ENCODE results near the gene TPRN.

Gene TPRN

DNA sequence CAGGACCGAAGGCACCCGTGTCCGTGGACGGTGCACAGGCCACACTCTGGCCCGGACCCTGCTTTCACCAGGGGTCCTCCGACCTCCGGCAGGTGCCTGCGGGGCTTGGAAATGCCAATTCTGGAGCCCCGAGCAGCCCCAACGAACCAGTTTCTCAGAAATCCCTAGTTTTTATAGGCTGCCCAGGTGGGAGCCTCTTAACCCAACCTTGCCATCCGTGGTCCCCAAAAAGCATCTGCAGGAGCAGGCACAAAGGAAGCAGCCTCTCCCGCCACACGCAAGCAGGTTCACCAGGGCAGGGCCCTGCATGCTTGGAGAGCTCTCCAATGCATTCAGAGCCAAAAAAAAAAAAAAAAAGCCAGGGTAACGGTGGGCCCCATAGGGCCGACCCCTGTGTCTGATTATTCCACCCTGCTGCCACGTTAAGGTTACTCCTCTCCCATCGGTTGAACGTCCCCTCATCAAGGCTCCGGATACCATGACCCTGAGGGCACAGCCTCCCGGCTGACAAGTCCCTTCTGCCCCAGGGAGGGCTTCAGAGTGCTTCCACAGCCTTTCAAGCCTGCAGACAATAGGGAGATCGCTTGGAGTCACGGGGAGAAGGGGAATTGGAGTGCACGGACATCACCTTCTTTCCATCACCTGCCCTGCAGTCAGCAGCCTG is 796 bp upstream of the TPRN start:
- Histone ChIP-seq H2AFZ (ENCODE audit: low read depth, low read length) (no peak overlapping the region), H3K9me3 (ENCODE audit: low read length) (no peaks in the 10 kb centered on the region), H3K36me3 (ENCODE audit: insufficient read depth, low read length) (no peaks in the 10 kb centered on the region), H3K27me3 (ENCODE audit: insufficient read depth, low read length) (no peaks in the 10 kb centered on the region), H3K4me3 (ENCODE audit: low read length) (peak overlapping the region; percentile 84), H3K4me1 (ENCODE audit: insufficient read depth, low read length) (peaks cover 47% of the 10 kb centered on the region)

- Histone ChIP-seq H3K4me3 (ENCODE audit: low read length) (peak overlapping the region; percentile 39), H3K4me1 (ENCODE audit: insufficient read depth, low read length) (peaks cover 42% of the 10 kb centered on the region), H3K27me3 (ENCODE audit: insufficient read depth, low read length) (no peaks in the 10 kb centered on the region)
These were observed 975 bp downstream of the TPRN start for GRCh38 chr9:137199411-137200121.

DNA sequence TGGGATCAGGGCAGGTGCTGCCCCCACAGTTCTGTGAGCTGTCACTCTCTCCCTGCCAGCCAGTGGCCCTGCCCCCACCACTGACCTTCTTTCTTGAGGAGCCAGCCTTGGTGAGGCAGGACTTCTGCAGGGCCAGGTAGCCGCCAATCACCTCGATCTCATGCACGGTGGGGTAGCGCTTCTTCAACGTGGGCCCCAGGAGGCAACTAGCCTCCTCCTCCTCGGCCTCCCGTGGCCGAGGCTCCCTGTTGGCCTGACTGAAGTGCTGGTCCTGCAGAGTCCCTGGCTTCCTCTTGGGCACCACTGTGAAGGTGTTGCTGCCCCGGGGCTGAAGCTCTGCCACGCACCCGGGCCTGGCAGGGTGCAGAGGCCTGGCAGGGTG is 1.6 kb downstream of the TPRN start:
- Histone ChIP-seq H3K27me3 (ENCODE audit: insufficient read depth, low read length) (no peaks in the 10 kb centered on the region), H2AFZ (ENCODE audit: low read depth, low read length) (no peak overlapping the region), H3K4me1 (ENCODE audit: insufficient read depth, low read length) (peaks cover 41% of the 10 kb centered on the region), H3K36me3 (ENCODE audit: insufficient read depth, low read length) (no peaks in the 10 kb centered on the region), H3K4me3 (ENCODE audit: low read length) (no peak overlapping the region), H3K9me3 (ENCODE audit: low read length) (no peaks in the 10 kb centered on the region)

More at GRCh38 chr9:137199411-137200121, 975 bp downstream of the TPRN start:
- no peaks in the 10 kb centered on the region for H3K9me3 ChIP-seq (ENCODE audit: low read length)
- H2AFZ ChIP-seq (ENCODE audit: low read depth, low read length) = no peak overlapping the region
- H3K36me3 ChIP-seq (ENCODE audit: insufficient read depth, low read length) = no peaks in the 10 kb centered on the region

DNA sequence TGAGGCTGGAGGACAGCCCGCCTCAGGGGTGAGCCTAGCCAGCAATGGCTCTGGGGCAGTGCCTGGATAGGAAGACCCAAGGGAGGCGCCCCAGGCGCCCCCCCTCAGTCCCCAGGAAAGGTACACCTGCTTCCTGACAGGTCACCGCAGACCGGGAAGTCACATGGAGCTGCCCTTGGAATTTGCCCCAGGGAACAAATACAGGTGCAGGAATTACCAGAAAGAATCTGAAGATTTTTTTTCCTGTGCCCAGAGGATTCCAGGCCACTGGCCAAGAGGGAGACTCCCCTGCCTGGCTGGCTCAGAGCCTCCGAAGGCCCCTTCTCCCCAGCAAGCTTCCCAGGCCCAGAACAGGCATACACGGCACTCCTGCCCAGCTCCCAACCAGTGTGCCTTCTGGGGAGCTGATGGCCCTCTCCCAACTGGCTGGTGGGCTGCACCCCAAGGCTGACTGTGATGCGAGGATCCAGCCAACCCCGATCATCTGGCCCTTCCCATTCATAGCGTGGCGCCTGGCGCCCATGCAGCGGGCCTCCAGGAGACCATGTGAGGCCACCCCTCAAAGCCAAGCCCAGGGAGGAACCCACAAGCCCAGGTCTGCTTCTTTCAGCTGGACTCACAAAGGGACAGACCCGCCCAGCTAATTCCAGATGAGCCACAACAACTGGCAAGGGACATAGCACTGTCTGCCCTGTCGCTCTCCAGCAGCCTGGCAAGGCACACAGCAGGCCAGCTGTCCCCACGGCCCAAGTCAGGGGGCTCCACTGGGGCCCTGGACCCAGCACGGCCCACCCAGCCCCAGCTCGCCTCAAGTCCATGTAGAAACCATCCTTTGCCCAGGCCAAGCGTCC is 2.3 kb downstream of the TPRN start:
- H3K4me1 ChIP-seq (ENCODE audit: insufficient read depth, low read length) = peaks cover 40% of the 10 kb centered on the region
- no peak overlapping the region for H2AFZ ChIP-seq (ENCODE audit: low read depth, low read length)
- no peak overlapping the region for H3K4me3 ChIP-seq (ENCODE audit: low read length)

DNA sequence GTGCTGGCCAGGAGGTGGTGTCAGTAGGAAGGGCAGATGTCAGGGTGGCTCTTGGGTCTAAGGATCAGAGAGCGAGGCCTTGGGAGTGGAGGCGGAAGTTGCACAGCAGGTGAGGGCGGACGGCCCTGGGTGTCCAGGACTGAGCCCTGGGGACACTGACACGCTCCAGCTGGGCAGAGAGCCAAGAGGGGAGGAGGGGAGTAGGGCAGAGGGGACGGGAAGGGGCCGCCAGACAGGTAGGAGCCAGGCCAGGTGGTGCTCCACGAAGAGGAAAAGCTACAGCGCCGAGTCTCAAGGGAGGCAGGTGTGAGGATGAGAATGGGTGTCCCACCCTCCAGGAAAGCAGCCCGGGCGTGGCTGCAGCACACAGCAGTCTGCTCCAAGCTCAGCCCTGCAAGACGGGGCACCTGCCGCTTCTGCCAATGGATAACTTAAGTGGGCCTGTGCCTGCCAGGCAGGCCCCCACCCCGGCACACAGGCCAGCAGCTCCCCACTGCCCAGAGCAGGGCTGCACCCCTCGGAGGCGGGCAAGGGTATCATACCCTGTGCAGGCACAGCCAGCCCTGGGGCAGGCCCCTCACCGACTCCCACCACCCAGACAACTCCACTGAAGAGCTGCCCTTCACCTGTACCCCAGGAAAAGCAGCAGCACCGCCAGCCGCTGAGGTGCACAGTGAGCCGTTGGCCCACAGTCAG is 4.9 kb downstream of the TPRN start:
- H3K27me3 ChIP-seq (ENCODE audit: insufficient read depth, low read length) = no peaks in the 10 kb centered on the region
- peaks cover 24% of the 10 kb centered on the region for H3K4me1 ChIP-seq (ENCODE audit: insufficient read depth, low read length)
- H3K36me3 ChIP-seq (ENCODE audit: insufficient read depth, low read length) = peaks cover 15% of the 10 kb centered on the region
- H3K9me3 ChIP-seq (ENCODE audit: low read length) = no peaks in the 10 kb centered on the region
- H2AFZ ChIP-seq (ENCODE audit: low read depth, low read length) = no peak overlapping the region
- no peak overlapping the region for H3K4me3 ChIP-seq (ENCODE audit: low read length)

More for the DNA sequence above, 2.3 kb downstream of the TPRN start:
- Histone ChIP-seq H3K27me3 (ENCODE audit: insufficient read depth, low read length) (no peaks in the 10 kb centered on the region), H3K9me3 (ENCODE audit: low read length) (no peaks in the 10 kb centered on the region), H3K36me3 (ENCODE audit: insufficient read depth, low read length) (no peaks in the 10 kb centered on the region)

- Histone ChIP-seq H3K4me1 (ENCODE audit: insufficient read depth, low read length) (peaks cover 27% of the 10 kb centered on the region), H2AFZ (ENCODE audit: low read depth, low read length) (no peak overlapping the region), H3K4me3 (ENCODE audit: low read length) (no peak overlapping the region), H3K27me3 (ENCODE audit: insufficient read depth, low read length) (no peaks in the 10 kb centered on the region), H3K36me3 (ENCODE audit: insufficient read depth, low read length) (peaks cover 15% of the 10 kb centered on the region), H3K9me3 (ENCODE audit: low read length) (no peaks in the 10 kb centered on the region)
These were observed 5.6 kb downstream of the TPRN start for GRCh38 chr9:137194909-137195308.

DNA sequence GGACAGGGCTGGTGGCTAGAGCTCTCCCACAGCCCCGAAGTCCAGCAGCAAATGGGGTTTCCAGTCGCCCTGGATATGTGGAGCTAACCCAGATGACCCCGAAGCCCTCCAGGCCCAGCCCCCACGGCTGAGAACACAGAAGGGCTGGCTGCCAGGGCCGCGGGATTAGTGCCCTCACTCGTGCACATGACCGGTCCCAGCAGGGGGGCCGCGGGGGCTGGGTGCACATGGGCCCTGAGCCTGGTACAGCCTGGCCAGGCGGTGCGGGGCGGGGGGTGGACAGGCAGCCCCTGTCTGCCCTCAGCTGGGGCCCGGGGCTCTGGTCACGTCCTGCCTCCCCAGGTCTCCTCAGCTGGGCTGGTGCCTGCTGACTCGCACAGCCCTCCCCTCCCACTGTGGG is 6.2 kb downstream of the TPRN start:
- Histone ChIP-seq H3K4me1 (ENCODE audit: insufficient read depth, low read length) (peaks cover 29% of the 10 kb centered on the region), H3K4me3 (ENCODE audit: low read length) (no peak overlapping the region), H2AFZ (ENCODE audit: low read depth, low read length) (no peak overlapping the region), H3K27me3 (ENCODE audit: insufficient read depth, low read length) (no peaks in the 10 kb centered on the region), H3K36me3 (ENCODE audit: insufficient read depth, low read length) (peaks cover 15% of the 10 kb centered on the region), H3K9me3 (ENCODE audit: low read length) (no peaks in the 10 kb centered on the region)

- Histone ChIP-seq H3K9me3 (ENCODE audit: low read length) (no peaks in the 10 kb centered on the region), H3K27me3 (ENCODE audit: insufficient read depth, low read length) (no peaks in the 10 kb centered on the region), H3K4me1 (ENCODE audit: insufficient read depth, low read length) (peaks cover 27% of the 10 kb centered on the region), H3K36me3 (ENCODE audit: insufficient read depth, low read length) (peaks cover 15% of the 10 kb centered on the region), H3K4me3 (ENCODE audit: low read length) (no peak overlapping the region), H2AFZ (ENCODE audit: low read depth, low read length) (no peak overlapping the region)
These were observed 6.8 kb downstream of the TPRN start for GRCh38 chr9:137193771-137194170.

DNA sequence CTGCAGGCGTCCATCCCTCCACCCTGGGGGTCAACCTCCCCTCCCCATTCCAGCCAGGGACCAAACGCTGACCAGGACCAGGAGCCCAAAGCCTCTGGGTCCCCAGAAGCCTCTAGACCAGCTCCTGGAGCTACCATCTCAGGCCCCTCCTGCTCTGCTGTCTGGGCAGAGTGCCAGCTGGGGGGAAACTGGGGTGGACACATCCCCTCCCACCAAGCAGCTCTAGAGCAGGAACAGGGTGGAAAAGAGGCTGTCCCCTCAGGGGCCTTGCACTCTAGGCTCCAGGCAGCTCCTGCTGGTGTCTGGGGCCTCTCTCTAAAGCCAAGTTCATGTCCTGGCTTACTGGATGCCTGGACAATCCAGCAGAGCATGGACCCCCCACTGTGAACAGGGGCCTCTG is 7.7 kb downstream of the TPRN start:
- H3K9me3 ChIP-seq (ENCODE audit: low read length) = no peaks in the 10 kb centered on the region
- H3K36me3 ChIP-seq (ENCODE audit: insufficient read depth, low read length) = peaks cover 15% of the 10 kb centered on the region
- no peak overlapping the region for H2AFZ ChIP-seq (ENCODE audit: low read depth, low read length)
- peaks cover 24% of the 10 kb centered on the region for H3K4me1 ChIP-seq (ENCODE audit: insufficient read depth, low read length)
- no peak overlapping the region for H3K4me3 ChIP-seq (ENCODE audit: low read length)
- H3K27me3 ChIP-seq (ENCODE audit: insufficient read depth, low read length) = no peaks in the 10 kb centered on the region

- H3K36me3 ChIP-seq (ENCODE audit: insufficient read depth, low read length) = peaks cover 15% of the 10 kb centered on the region
- H3K27me3 ChIP-seq (ENCODE audit: insufficient read depth, low read length) = no peaks in the 10 kb centered on the region
- no peak overlapping the region for H2AFZ ChIP-seq (ENCODE audit: low read depth, low read length)
- H3K4me3 ChIP-seq (ENCODE audit: low read length) = no peak overlapping the region
- no peaks in the 10 kb centered on the region for H3K9me3 ChIP-seq (ENCODE audit: low read length)
- peaks cover 28% of the 10 kb centered on the region for H3K4me1 ChIP-seq (ENCODE audit: insufficient read depth, low read length)
These were observed 8.1 kb downstream of the TPRN start for GRCh38 chr9:137192448-137192780.

GRCh38 chr9:137191691-137192447 is 8.7 kb downstream of the TPRN start:
- no peak overlapping the region for H3K4me3 ChIP-seq (ENCODE audit: low read length)
- peaks cover 15% of the 10 kb centered on the region for H3K36me3 ChIP-seq (ENCODE audit: insufficient read depth, low read length)
- H3K4me1 ChIP-seq (ENCODE audit: insufficient read depth, low read length) = peaks cover 34% of the 10 kb centered on the region
- no peaks in the 10 kb centered on the region for H3K27me3 ChIP-seq (ENCODE audit: insufficient read depth, low read length)
- no peaks in the 10 kb centered on the region for H3K9me3 ChIP-seq (ENCODE audit: low read length)
- H2AFZ ChIP-seq (ENCODE audit: low read depth, low read length) = no peak overlapping the region

DNA sequence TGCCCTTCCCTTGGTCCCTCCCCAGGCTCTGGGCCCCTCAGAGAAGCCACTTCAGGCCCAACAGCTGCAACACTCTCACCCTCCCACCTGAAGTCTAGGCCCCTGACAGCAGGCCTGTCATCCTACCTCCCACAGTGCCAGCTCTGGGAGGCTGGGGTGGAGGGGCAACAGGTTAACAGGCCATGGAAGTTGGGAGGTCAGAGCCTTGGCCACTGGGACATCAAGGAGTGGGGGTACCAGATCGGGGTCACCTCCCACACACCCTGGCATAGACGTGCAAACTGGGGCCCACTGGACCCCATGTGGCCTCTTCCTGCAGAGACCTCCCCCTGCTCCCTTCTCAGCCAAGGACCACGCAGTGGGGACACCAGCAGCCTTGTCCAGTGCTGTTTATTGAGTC is 9.3 kb downstream of the TPRN start:
- Histone ChIP-seq H2AFZ (ENCODE audit: low read depth, low read length) (no peak overlapping the region), H3K4me3 (ENCODE audit: low read length) (no peak overlapping the region), H3K36me3 (ENCODE audit: insufficient read depth, low read length) (peaks cover 15% of the 10 kb centered on the region), H3K9me3 (ENCODE audit: low read length) (no peaks in the 10 kb centered on the region), H3K4me1 (ENCODE audit: insufficient read depth, low read length) (peaks cover 40% of the 10 kb centered on the region), H3K27me3 (ENCODE audit: insufficient read depth, low read length) (no peaks in the 10 kb centered on the region)
